ENCODE data around the gene CALR. TPM values are rescaled to one million over a fixed set of nuclear protein-coding genes. Genes with fewer than 3 reads are reported as not detected.

CALR gene
- total RNA-seq, 4 donors from 2014 or later = 218 to 410 (median 280) TPM

DNA sequence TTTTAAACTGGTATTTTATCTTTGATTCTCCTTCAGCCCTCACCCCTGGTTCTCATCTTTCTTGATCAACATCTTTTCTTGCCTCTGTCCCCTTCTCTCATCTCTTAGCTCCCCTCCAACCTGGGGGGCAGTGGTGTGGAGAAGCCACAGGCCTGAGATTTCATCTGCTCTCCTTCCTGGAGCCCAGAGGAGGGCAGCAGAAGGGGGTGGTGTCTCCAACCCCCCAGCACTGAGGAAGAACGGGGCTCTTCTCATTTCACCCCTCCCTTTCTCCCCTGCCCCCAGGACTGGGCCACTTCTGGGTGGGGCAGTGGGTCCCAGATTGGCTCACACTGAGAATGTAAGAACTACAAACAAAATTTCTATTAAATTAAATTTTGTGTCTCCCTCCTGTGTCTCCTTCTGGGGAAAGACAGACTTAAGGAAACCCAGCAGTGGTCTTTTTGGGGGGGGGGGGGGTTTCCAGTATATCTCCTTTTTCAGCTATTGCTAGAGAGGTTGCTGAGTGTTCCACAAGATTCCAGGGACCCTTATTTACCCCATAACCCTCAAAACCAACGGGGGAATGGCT is 5.8 kb downstream of the CALR start:
- H3K27ac ChIP-seq = peak overlapping the region in 3 of 4 donors; percentile 94 to 97 (median 96)
- H3K4me3 ChIP-seq = no peak overlapping the region
- TF ChIP-seq EP300 (IDR thresholded peaks at IDR 0.05) (no peak), POLR2A (IDR thresholded peaks at IDR 0.05) (no peak), POLR2AphosphoS5 (IDR thresholded peaks at IDR 0.05) (no peak)
- TF ChIP-seq, protein P1, sequence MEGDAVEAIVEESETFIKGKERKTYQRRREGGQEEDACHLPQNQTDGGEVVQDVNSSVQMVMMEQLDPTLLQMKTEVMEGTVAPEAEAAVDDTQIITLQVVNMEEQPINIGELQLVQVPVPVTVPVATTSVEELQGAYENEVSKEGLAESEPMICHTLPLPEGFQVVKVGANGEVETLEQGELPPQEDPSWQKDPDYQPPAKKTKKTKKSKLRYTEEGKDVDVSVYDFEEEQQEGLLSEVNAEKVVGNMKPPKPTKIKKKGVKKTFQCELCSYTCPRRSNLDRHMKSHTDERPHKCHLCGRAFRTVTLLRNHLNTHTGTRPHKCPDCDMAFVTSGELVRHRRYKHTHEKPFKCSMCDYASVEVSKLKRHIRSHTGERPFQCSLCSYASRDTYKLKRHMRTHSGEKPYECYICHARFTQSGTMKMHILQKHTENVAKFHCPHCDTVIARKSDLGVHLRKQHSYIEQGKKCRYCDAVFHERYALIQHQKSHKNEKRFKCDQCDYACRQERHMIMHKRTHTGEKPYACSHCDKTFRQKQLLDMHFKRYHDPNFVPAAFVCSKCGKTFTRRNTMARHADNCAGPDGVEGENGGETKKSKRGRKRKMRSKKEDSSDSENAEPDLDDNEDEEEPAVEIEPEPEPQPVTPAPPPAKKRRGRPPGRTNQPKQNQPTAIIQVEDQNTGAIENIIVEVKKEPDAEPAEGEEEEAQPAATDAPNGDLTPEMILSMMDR (IDR thresholded peaks at IDR 0.05) = no peak
- no peak for ATAC-seq
- peaks cover 0 to 70% of the 10 kb centered on the region in 2 donors for H3K36me3 ChIP-seq
- H3K4me1 ChIP-seq = peaks cover 0 to 90% (median 30%) of the 10 kb centered on the region in 3 donors
- 55 to 71% methylated on average over 1 of the region's 2 CpGs for WGBS, 2 donors (ENCODE audit: low coverage in 1 of 2)
- H3K27me3 ChIP-seq = no peaks in the 10 kb centered on the region
- no peaks in the 10 kb centered on the region for H3K9me3 ChIP-seq

DNA sequence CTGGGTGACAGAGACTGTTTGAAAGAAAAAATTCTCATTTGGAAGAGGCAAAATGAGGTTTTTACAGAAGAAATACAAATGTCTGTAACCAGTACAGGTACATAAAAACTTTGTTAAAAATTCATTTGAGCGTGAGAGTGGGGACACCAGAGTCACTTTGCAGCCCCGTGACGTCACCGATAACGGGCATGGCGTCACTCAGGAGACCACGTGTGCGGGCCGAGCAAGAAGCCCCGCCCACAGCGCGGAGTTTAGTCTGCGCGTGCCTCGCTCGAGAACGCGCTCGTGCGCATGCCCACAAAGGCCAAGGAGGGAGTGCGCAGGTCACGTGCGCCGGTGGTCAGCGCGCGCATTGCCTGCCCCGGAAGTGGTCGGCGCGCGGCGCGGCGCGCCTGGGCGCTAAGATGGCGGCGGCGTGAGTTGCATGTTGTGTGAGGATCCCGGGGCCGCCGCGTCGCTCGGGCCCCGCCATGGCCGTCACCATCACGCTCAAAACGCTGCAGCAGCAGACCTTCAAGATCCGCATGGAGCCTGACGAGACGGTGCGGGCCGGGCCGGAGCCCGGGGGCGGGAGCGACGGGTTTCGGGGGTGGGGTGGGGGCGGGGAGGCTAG is 7.2 kb downstream of the CALR start, which contains the start of gene RAD23A:
RAD23A (plus strand) TSS at position 384 of the 613 bp plus-strand sequence; CDS start at position 471, 87 bp downstream.
- Histone ChIP-seq H3K4me1 (peaks cover 0 to 76% (median 18%) of the 10 kb centered on the region in 3 donors), H3K4me3 (peak within 1 kb of the TSS; percentile 96 to 99), H3K27ac (peak within 1 kb of the TSS; percentile 92 to 97 (median 95)), H3K36me3 (peaks cover 0 to 75% of the 10 kb centered on the region in 2 donors), H3K27me3 (no peaks in the 10 kb centered on the region), H3K9me3 (no peaks in the 10 kb centered on the region)
- 3 to 4% methylated on average over 5 to 7 of the region's 62 CpGs for WGBS, 2 donors (ENCODE audit: low coverage in 1 of 2)
- TF ChIP-seq POLR2A (IDR thresholded peaks at IDR 0.05) (peak; percentile 86 to 92), POLR2AphosphoS5 (IDR thresholded peaks at IDR 0.05) (peak; percentile 94), EP300 (IDR thresholded peaks at IDR 0.05) (no peak)
- TF ChIP-seq, protein P1 (IDR thresholded peaks at IDR 0.05) = peak in 2 of 4 experiments; percentile 29 to 39
- peak; percentile 96 for ATAC-seq

DNA sequence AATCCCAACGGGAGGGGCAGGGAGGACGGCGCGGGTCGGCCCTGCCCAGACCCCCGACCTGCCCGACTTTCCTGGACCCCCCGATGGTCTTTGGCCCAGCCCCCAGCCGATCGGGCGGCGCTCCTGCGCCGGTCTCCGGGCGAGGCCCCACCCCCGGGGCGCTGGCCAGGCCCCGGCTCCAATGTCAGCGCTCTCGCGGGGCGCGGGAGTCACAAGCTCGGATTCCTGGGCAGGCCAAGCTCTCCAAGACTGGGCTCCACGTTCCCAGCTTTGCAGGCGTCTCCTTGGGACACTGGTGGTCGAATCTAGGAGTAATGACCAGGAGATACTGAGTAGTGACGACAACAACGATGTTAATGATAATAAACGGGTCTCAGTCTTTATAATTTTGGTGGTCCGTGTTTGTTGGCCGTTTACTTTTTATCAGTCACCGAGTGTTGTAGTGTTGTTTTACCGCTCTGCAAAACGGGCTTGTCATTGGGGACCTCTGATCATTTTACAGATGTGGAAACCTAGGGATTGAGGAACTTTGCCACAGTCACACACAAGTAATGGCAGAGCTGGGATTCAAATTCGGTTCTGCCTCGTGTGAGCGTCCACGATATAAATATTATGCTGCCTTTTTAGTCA is 7.8 kb downstream of the CALR start:
- Histone ChIP-seq H3K36me3 (peaks cover 0 to 75% of the 10 kb centered on the region in 2 donors), H3K4me1 (peaks cover 0 to 70% (median 13%) of the 10 kb centered on the region in 3 donors), H3K9me3 (no peaks in the 10 kb centered on the region), H3K27ac (peak overlapping the region; percentile 92 to 97 (median 95)), H3K4me3 (peak overlapping the region; percentile 96 to 99), H3K27me3 (no peaks in the 10 kb centered on the region)
- peak; percentile 78 for ATAC-seq
- WGBS, 2 donors (ENCODE audit: low coverage in 1 of 2) = 0% methylated on average over 5 to 9 of the region's 40 CpGs
- TF ChIP-seq, protein P1 (IDR thresholded peaks at IDR 0.05) = no peak
- TF ChIP-seq POLR2A (IDR thresholded peaks at IDR 0.05) = no peak
- TF ChIP-seq POLR2AphosphoS5 (IDR thresholded peaks at IDR 0.05) = no peak

DNA sequence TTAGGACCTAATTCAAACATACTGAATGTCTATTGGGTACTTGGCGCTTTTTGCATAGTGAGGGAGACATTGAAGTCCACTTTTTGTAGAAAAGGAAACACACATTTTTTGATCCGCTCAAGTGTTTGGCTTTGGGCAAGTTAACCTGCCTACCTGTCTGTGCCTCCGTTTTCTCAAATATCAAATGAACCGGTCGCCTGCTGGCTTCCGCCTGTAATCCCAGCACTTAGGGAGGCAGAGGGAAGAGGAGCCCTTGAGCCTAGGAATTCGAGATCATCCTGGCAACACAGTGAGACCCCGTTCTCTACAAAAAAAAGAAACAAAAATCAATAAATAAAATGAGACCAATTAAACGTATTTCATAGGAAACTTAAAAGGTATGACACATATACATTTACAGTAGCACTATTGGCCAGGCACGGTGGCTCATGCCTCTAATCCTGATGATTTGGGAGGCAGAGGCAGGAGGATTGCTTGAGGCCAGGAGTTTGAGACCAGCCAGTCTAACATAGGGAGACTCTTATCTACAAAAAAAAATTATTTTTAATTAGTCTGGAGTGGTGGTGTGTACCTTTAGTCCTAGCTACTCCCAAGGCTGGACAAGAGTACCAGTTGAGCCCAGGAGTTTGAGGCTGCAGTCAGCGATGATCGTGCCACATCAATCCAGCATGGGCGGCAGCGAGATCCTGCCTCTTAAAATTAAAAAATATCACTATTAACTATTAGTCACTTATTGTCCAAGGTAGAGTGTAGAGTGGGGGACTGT is 8.5 kb downstream of the CALR start:
- TF ChIP-seq POLR2A (IDR thresholded peaks at IDR 0.05) = no peak
- TF ChIP-seq, protein P1 (IDR thresholded peaks at IDR 0.05) = no peak
- no peak for TF ChIP-seq EP300 (IDR thresholded peaks at IDR 0.05)
- Histone ChIP-seq H3K9me3 (no peaks in the 10 kb centered on the region), H3K4me1 (peaks cover 0 to 66% (median 13%) of the 10 kb centered on the region in 3 donors), H3K36me3 (peaks cover 0 to 75% of the 10 kb centered on the region in 2 donors), H3K27me3 (no peaks in the 10 kb centered on the region), H3K27ac (peak overlapping the region in 3 of 4 donors; percentile 94 to 97 (median 96)), H3K4me3 (peak overlapping the region; percentile 96 to 99)
- ATAC-seq = no peak
- 51 to 62% methylated on average over 9 to 14 of the region's 14 CpGs for WGBS, 2 donors (ENCODE audit: low coverage in 1 of 2)
